SK-N-SH treated with all-trans-retinoic acid at 6 μM for 48 hours (cell line): ENCODE results near the gene KRT26.

Experiments used
- CREB5 ChIP-seq: fragments of 250-450 bp; sonication (Bioruptor Pico); IDR thresholded peaks from 2 replicates; pipeline ENCODE4 v1.5.1; 2020; ENCODE audit warnings: low read depth, mild to moderate bottlenecking, moderate library complexity
- ISL1 ChIP-seq: fragments of 250-450 bp; sonication (Bioruptor Pico); IDR thresholded peaks from 2 replicates; pipeline ENCODE4 v2.1.2; 2022; ENCODE audit warnings: mild to moderate bottlenecking, moderate library complexity
- PATZ1 ChIP-seq: fragments of 250-450 bp; sonication (Bioruptor Pico); IDR thresholded peaks from 2 replicates; pipeline ENCODE4 v1.8.0; 2020; ENCODE audit warnings: mild to moderate bottlenecking, moderate library complexity, borderline replicate concordance
- RARB ChIP-seq: fragments of 250-450 bp; sonication (Bioruptor Pico); IDR thresholded peaks from 2 replicates; pipeline ENCODE4 v1.8.0; 2021; ENCODE audit warnings: mild to moderate bottlenecking, moderate library complexity
- ZNF70 ChIP-seq: fragments of 450-650 bp; formaldehyde crosslinking; IDR thresholded peaks from 2 replicates; pipeline ENCODE4 v1.5.0; 2020; ENCODE audit warnings: mild to moderate bottlenecking, moderate library complexity

DNA sequence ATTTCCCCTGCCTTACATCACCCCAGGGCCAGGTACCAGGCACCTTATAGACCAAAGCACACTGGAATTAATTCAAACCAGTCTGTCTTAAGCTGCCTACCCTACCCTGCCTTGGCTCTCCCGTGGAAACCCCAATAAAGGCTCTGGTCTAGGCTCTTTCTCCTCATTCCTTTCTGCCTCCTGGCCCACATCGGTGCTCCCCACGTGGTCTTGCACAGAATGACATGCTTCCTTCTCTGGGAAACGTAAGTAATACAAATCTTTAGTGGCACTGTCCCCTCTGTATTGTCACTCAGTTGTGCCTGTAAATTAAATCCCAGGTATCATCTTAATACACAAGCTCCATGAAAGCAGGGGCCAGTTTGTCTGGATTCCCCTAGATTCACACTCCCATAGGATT lies 33.4 kb downstream of the KRT26 start:
- no peak for TF ChIP-seq ZNF70 (CRISPR knock-in tag)
- TF ChIP-seq RARB, result no peak
- no peak for TF ChIP-seq CREB5 (CRISPR knock-in tag)
- TF ChIP-seq ISL1 (CRISPR knock-in tag), result no peak
- TF ChIP-seq PATZ1 (CRISPR knock-in tag), result no peak
